ENCODE measurements around the gene ANKRD33B. TPM values are rescaled to one million over a fixed set of nuclear protein-coding genes. Genes with fewer than 3 reads are reported as not detected.

The ANKRD33B gene
- total RNA-seq, 4 donors from 2014 or later: 0.70 to 6.6 (median 3.6) TPM

DNA sequence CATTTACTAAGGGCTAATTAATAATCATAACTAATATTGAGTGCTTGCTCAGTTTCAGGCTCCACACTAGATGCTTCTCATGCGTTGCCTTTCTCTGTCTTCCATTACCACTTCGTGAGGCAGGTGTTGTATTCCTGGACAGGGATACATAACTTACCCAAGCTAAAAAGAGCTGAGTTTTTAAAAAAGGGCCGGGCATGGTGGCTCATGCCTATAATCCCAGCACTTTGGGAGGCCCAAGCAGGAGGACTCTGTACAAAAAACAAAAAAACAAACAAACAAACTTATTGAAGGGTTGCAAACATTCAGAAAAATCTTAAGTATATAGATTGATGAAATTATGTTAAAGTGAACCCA lies 12.1 kb upstream of the ANKRD33B start:
- H3K4me1 ChIP-seq: no peaks in the 10 kb centered on the region
- H3K9me3 ChIP-seq: no peaks in the 10 kb centered on the region
- DNase-seq: no peak
- no peak overlapping the region for H3K27ac ChIP-seq
- no peaks in the 10 kb centered on the region for H3K36me3 ChIP-seq
- no peak overlapping the region for H3K4me3 ChIP-seq
- TF ChIP-seq, protein P1, sequence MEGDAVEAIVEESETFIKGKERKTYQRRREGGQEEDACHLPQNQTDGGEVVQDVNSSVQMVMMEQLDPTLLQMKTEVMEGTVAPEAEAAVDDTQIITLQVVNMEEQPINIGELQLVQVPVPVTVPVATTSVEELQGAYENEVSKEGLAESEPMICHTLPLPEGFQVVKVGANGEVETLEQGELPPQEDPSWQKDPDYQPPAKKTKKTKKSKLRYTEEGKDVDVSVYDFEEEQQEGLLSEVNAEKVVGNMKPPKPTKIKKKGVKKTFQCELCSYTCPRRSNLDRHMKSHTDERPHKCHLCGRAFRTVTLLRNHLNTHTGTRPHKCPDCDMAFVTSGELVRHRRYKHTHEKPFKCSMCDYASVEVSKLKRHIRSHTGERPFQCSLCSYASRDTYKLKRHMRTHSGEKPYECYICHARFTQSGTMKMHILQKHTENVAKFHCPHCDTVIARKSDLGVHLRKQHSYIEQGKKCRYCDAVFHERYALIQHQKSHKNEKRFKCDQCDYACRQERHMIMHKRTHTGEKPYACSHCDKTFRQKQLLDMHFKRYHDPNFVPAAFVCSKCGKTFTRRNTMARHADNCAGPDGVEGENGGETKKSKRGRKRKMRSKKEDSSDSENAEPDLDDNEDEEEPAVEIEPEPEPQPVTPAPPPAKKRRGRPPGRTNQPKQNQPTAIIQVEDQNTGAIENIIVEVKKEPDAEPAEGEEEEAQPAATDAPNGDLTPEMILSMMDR (IDR thresholded peaks at IDR 0.05): no peak
- no peak for TF ChIP-seq POLR2A (IDR thresholded peaks at IDR 0.05)
- H3K27me3 ChIP-seq: no peaks in the 10 kb centered on the region

DNA sequence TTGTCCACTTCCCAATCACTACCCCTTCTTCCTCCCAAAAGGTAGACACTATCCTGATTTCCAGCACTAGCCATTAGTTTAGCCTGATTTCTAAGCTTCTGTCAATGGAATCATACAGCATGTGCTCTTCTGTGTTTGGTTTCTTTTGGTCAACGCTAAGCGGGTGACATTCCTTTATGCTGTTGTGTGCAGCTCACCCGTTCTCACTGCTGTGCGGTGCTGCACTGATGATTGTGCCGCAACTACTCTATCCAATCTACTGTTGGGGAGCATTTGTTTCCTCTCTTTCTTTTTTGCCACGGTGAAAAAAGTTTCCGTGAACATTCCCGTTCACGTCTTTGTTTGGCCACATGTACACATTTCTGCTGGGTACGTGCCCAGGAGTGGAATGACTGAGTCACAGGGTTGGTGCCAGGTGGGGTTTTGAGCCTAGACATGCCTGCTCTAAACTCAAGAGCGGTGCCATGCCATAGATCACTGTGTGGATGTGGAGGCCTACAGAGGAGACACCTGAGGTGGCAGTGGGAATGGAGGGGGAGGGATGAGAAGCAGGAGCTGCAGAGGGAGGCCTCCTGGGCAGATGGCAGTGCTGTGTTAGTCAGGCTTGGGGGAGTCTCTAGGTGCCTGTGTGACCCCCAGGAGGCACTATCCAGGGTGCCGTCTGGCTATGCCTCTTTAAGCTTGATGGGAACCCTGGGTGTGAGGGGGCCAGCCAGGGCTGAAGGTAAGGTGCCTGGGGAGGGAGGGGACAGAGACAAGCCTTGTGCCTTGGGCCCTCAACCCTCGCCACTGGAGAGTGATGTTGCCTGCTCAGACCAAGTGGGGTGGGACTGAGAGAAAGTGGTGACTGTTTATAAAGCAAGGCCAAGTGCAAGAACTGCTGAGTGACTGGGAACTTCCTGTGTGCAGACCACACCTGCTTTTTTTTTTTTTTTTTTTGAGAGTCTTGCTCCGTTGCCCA lies 11.4 kb upstream of the ANKRD33B start:
- Histone ChIP-seq H3K27me3 (no peaks in the 10 kb centered on the region), H3K27ac (no peak overlapping the region), H3K4me1 (no peaks in the 10 kb centered on the region), H3K4me3 (no peak overlapping the region), H3K36me3 (no peaks in the 10 kb centered on the region), H3K9me3 (no peaks in the 10 kb centered on the region)
- TF ChIP-seq, protein P1 (IDR thresholded peaks at IDR 0.05): no peak
- TF ChIP-seq POLR2A (IDR thresholded peaks at IDR 0.05): no peak
- DNase-seq: peak in 1 of 3 donors; percentile 41

DNA sequence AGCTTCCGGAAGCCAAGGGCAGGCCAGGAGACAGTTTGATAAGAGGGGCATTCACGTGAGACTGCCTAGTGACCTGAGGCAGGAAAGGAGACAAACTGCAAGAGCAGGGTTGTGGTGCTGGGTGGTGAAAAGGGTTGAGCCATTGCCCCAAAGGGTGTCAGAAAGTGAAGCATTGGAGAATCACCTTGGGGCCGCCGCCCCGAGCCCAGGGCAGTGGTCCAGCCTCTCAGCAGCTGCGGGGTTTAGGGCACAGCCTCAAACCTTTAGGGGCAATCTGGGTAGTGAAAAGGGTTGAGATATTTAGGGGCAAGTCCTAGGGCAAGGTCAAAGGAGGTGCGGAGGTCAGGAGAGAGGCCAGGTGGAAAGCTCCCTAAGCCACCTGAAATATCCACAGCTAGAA lies 10.4 kb upstream of the ANKRD33B start:
- no peak for TF ChIP-seq POLR2A (IDR thresholded peaks at IDR 0.05)
- TF ChIP-seq, protein P1 (IDR thresholded peaks at IDR 0.05): no peak
- Histone ChIP-seq H3K9me3 (no peaks in the 10 kb centered on the region), H3K27me3 (no peaks in the 10 kb centered on the region), H3K4me3 (no peak overlapping the region), H3K36me3 (no peaks in the 10 kb centered on the region), H3K4me1 (no peaks in the 10 kb centered on the region), H3K27ac (no peak overlapping the region)
- peak in 1 of 3 donors; percentile 18 for DNase-seq

DNA sequence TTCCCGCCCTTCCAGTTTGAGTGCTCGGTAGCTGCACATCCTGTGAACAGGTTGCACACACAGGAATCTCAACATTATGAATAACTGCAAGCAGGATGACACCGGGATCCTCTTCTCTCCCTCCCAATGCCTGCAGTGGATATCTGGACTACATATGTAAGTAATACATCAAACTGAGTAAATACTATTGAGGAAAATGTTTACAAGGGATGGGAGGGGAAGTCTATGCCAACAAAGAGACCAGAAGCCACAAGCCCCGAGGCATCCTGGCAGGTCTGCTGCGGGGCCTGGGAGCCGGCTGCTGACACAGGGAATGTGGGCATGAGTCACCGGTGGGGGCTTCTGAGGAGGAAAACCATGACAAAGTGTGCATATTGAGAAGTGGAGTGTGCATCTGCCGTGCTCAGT lies 8.6 kb upstream of the ANKRD33B start:
- Histone ChIP-seq H3K4me1 (no peaks in the 10 kb centered on the region), H3K27me3 (no peaks in the 10 kb centered on the region), H3K36me3 (no peaks in the 10 kb centered on the region), H3K4me3 (no peak overlapping the region), H3K9me3 (no peaks in the 10 kb centered on the region), H3K27ac (no peak overlapping the region)
- peak in 1 of 3 donors; percentile 15 for DNase-seq
- TF ChIP-seq, protein P1 (IDR thresholded peaks at IDR 0.05): no peak
- no peak for TF ChIP-seq POLR2A (IDR thresholded peaks at IDR 0.05)

DNA sequence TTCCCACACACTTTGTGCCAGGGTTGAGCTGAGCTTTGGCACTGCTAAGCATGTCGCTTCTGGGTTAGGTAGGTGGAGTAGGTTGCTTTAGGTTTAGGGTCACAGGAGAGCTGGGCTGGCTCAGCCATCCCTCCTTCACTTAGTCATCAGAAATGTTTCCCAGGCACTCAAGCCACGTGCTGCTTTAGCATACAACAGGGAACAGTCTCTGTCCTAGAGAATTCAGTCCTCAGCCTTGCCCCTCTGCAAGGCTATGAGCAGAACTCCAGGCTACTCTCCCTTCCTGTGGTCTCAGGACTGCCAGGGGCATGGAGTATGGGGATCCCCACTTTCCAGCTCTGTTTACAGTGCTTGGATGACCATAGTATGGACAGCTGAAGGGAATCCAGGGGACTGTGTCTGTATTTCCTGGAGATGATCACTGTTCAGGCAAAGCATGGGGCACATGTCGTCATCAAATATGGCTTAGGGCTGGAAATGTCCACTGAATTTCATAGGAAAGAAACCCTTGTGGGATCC lies 7.5 kb upstream of the ANKRD33B start:
- no peak for TF ChIP-seq POLR2A (IDR thresholded peaks at IDR 0.05)
- TF ChIP-seq, protein P1 (IDR thresholded peaks at IDR 0.05): no peak
- H3K4me3 ChIP-seq: no peak overlapping the region
- no peaks in the 10 kb centered on the region for H3K4me1 ChIP-seq
- no peaks in the 10 kb centered on the region for H3K27me3 ChIP-seq
- H3K36me3 ChIP-seq: no peaks in the 10 kb centered on the region
- DNase-seq: peak in 1 of 3 donors; percentile 25
- no peaks in the 10 kb centered on the region for H3K9me3 ChIP-seq
- H3K27ac ChIP-seq: no peak overlapping the region
